MCF 10A (cell line): ENCODE results near the gene DHX9. TPM values are rescaled to one million over a fixed set of nuclear protein-coding genes. Genes with fewer than 3 reads are reported as not detected.

Experiments
- BruUV-seq: library from RNA; stranded (reverse); fragments of 400-500 nt; replicated peaks from 2 replicates; lab custom pipeline; 2021; lab: Mats Ljungman, UMichigan
- CTCF ChIA-PET: fragments of 300-600 bp; sonication (Branson Sonifier 250); formaldehyde crosslinking; extraction: SDS; loops from one replicate; lab custom pipeline; 2021; ENCODE audit warnings: antibody characterized with exemption, inconsistent platforms; lab: Yijun Ruan, JAX
- POLR2A ChIA-PET: fragments of 300-600, 350-650 bp; sonication (Branson Sonifier 250); formaldehyde crosslinking; extraction: SDS; loops from one replicate; lab custom pipeline; 2020; ENCODE audit warnings: antibody characterized with exemption, inconsistent platforms; lab: Yijun Ruan, JAX
- DNase-seq: peaks from one replicate; pipeline ENCODE4 v3.0.0-alpha.2; 2018; ENCODE audit not compliant: unreplicated experiment
- H3K27ac Mint-ChIP-seq: one replicate; pipeline ENCODE4 v1.8.0; 2022; ENCODE audit warnings: mild to moderate bottlenecking, low read depth, mixed read lengths; ENCODE audit not compliant: unreplicated experiment
- H3K27me3 Mint-ChIP-seq: one replicate; pipeline ENCODE4 v1.8.0; 2022; ENCODE audit warnings: mixed read lengths; ENCODE audit not compliant: insufficient read depth, unreplicated experiment
- H3K36me3 Mint-ChIP-seq: one replicate; pipeline ENCODE4 v1.8.0; 2022; ENCODE audit warnings: mild to moderate bottlenecking, moderate library complexity, mixed read lengths; ENCODE audit not compliant: insufficient read depth, unreplicated experiment
- H3K4me1 Mint-ChIP-seq: one replicate; pipeline ENCODE4 v1.8.0; 2022; ENCODE audit warnings: mixed read lengths; ENCODE audit not compliant: insufficient read depth, unreplicated experiment
- H3K4me3 Mint-ChIP-seq: one replicate; pipeline ENCODE4 v1.8.0; 2022; ENCODE audit warnings: mild to moderate bottlenecking, moderate library complexity, mixed read lengths; ENCODE audit not compliant: unreplicated experiment
- H3K9me3 Mint-ChIP-seq: one replicate; pipeline ENCODE4 v1.8.0; 2022; ENCODE audit warnings: mixed read lengths; ENCODE audit not compliant: unreplicated experiment
- CTCF ChIP-seq: fragments of 200-600 bp; IDR thresholded peaks from one replicate; pipeline ENCODE4 v1.8.0; 2022; ENCODE audit warnings: antibody characterized with exemption, mild to moderate bottlenecking; ENCODE audit not compliant: unreplicated experiment
- intact Hi-C: fragments of 100-400 bp; cut with micrococcal nuclease; formaldehyde crosslinking; loops from 2 replicates; pipeline ENCODE4 v1.14.1; 2022
- total RNA-seq: library from RNA; stranded (reverse); gene quantifications from 2 replicates; pipeline ENCODE4 v1.2.3, GENCODE V29; 2022

DHX9 gene
- total RNA-seq, 1 experiment from 2014 or later: 107 TPM

GRCh38 chr1:182845894-182846293, 6.7 kb downstream of the DHX9 start:
- Mint-ChIP-seq H3K27me3 (no peaks in the 10 kb centered on the region), H3K9me3 (no peaks in the 10 kb centered on the region), H3K4me3 (no peak overlapping the region), H3K36me3 (peaks cover 91% of the 10 kb centered on the region), H3K4me1 (peaks cover 58% of the 10 kb centered on the region), H3K27ac (no peak overlapping the region)
- CTCF ChIA-PET: interaction anchor here (0.7 to 1.5 kb wide), 3 partner anchors 42 to 1496 kb away, joined by 3 read pairs; no protein-coding TSS in a partner anchor
- no TSS peak for BruUV-seq
- TF ChIP-seq CTCF: no peak
- POLR2A ChIA-PET: interaction anchor here (1.3 to 1.8 kb wide), 2 partner anchors 19 to 44 kb away, joined by 4 read pairs; no protein-coding TSS in a partner anchor
- intact Hi-C loops: no loop called here
- DNase-seq: no peak

- peaks cover 51% of the 10 kb centered on the region for H3K4me1 Mint-ChIP-seq
- DNase-seq: no peak
- H3K36me3 Mint-ChIP-seq: peaks cover 100% of the 10 kb centered on the region
- no peak overlapping the region for H3K27ac Mint-ChIP-seq
- CTCF ChIA-PET: interaction anchor here (0.5 to 1.5 kb wide), 4 partner anchors 24 to 448 kb away, joined by 3 read pairs; no protein-coding TSS in a partner anchor
- POLR2A ChIA-PET: interaction anchor here (0.6 to 1.8 kb wide), 3 partner anchors 13 to 92 kb away, joined by 4 to 6 read pairs (median 4); no protein-coding TSS in a partner anchor
- H3K9me3 Mint-ChIP-seq: no peaks in the 10 kb centered on the region
- no peaks in the 10 kb centered on the region for H3K27me3 Mint-ChIP-seq
- H3K4me3 Mint-ChIP-seq: no peak overlapping the region
- intact Hi-C loops: no loop called here
- BruUV-seq: no TSS peak
- TF ChIP-seq CTCF: no peak
These were observed 8.0 kb downstream of the DHX9 start for GRCh38 chr1:182847105-182847504.

- no peak for TF ChIP-seq CTCF
- no peak overlapping the region for H3K27ac Mint-ChIP-seq
- CTCF ChIA-PET: interaction anchor here (0.6 kb wide), 1 partner anchor 634 kb away, joined by 4 read pairs; no protein-coding TSS in a partner anchor
- H3K36me3 Mint-ChIP-seq: peaks cover 100% of the 10 kb centered on the region
- intact Hi-C loops: no loop called here
- peaks cover 44% of the 10 kb centered on the region for H3K4me1 Mint-ChIP-seq
- no peak overlapping the region for H3K4me3 Mint-ChIP-seq
- no peak for DNase-seq
- POLR2A ChIA-PET: interaction anchor here (1.1 kb wide), 1 partner anchor 9 kb away, joined by 3 read pairs; no protein-coding TSS in a partner anchor
- H3K9me3 Mint-ChIP-seq: no peaks in the 10 kb centered on the region
- no TSS peak for BruUV-seq
- no peaks in the 10 kb centered on the region for H3K27me3 Mint-ChIP-seq
These were observed 9.6 kb downstream of the DHX9 start for GRCh38 chr1:182848736-182849135.

GRCh38 chr1:182850319-182850718, 11.2 kb downstream of the DHX9 start:
- peaks cover 100% of the 10 kb centered on the region for H3K36me3 Mint-ChIP-seq
- intact Hi-C loops: no loop called here
- H3K27me3 Mint-ChIP-seq: no peaks in the 10 kb centered on the region
- no peak overlapping the region for H3K27ac Mint-ChIP-seq
- H3K9me3 Mint-ChIP-seq: no peaks in the 10 kb centered on the region
- DNase-seq: no peak
- no peak overlapping the region for H3K4me3 Mint-ChIP-seq
- ChIA-PET POLR2A (interaction anchor here (1.0 to 1.5 kb wide), 2 partner anchors 10 kb away, joined by 3 to 5 read pairs; no protein-coding TSS in a partner anchor), CTCF (interaction anchor here (0.5 kb wide), 1 partner anchor 99 kb away, joined by 4 read pairs; no protein-coding TSS in a partner anchor)
- H3K4me1 Mint-ChIP-seq: peaks cover 36% of the 10 kb centered on the region
- BruUV-seq: no TSS peak
- no peak for TF ChIP-seq CTCF
